ENCODE data around the gene CCDC28A. TPM values are rescaled to one million over a fixed set of nuclear protein-coding genes. Genes with fewer than 3 reads are reported as not detected.

CCDC28A gene
- total RNA-seq, 1 experiment from 2014 or later: 12.3 TPM

GRCh38 chr6:138824482-138825144 lies 51.0 kb downstream of the CCDC28A start:
- Histone ChIP-seq H3K36me3 (ENCODE audit: low read depth) (no peaks in the 10 kb centered on the region), H4K20me1 (ENCODE audit: insufficient read depth) (no peaks in the 10 kb centered on the region), H3K4me1 (replicated peaks; ENCODE audit: insufficient read depth) (peaks cover 18% of the 10 kb centered on the region), H3K27me3 (ENCODE audit: insufficient read depth, low read depth) (no peaks in the 10 kb centered on the region), H3K9me2 (ENCODE audit: insufficient read depth) (no peaks in the 10 kb centered on the region), H3K27ac (no peak overlapping the region), H3K9me3 (ENCODE audit: insufficient read depth, low read depth) (no peaks in the 10 kb centered on the region), H2AFZ (no peak overlapping the region), H3K79me2 (ENCODE audit: low read depth) (no peaks in the 10 kb centered on the region), H3F3A (ENCODE audit: insufficient read depth, low read depth) (no peaks in the 10 kb centered on the region; the same call in 1 of the 2 replicates), H3K4me3 (no peak overlapping the region), H3K4me2 (no peak overlapping the region)
- POLR2A ChIA-PET (ENCODE audit: unreplicated experiment): no interaction called here
- TF ChIP-seq CTCF (conservative IDR thresholded peaks at IDR 0.05) (no peak), EZH2 (IDR thresholded peaks at IDR 0.05; ENCODE audit: low read depth) (no peak)
- BruUV-seq (replicated peaks): no TSS peak
- CTCF ChIA-PET: no interaction called here
- DNase-seq: no peak
- intact Hi-C loops (cut with micrococcal nuclease; ENCODE audit: unreplicated experiment): no loop called here

- H3K9me3 ChIP-seq (ENCODE audit: insufficient read depth, low read depth): no peaks in the 10 kb centered on the region
- CTCF ChIA-PET: no interaction called here
- BruUV-seq (replicated peaks): no TSS peak
- no peaks in the 10 kb centered on the region for H3K36me3 ChIP-seq (ENCODE audit: low read depth)
- H4K20me1 ChIP-seq (ENCODE audit: insufficient read depth): no peaks in the 10 kb centered on the region
- intact Hi-C loops (cut with micrococcal nuclease; ENCODE audit: unreplicated experiment): no loop called here
- no peak overlapping the region for H3K4me3 ChIP-seq
- no peaks in the 10 kb centered on the region for H3K79me2 ChIP-seq (ENCODE audit: low read depth)
- no peaks in the 10 kb centered on the region for H3K27me3 ChIP-seq (ENCODE audit: insufficient read depth, low read depth)
- H3K4me1 ChIP-seq (replicated peaks; ENCODE audit: insufficient read depth): no peaks in the 10 kb centered on the region
- no peak overlapping the region for H3K4me2 ChIP-seq
- TF ChIP-seq CTCF (conservative IDR thresholded peaks at IDR 0.05): no peak
- no peak for TF ChIP-seq EZH2 (IDR thresholded peaks at IDR 0.05; ENCODE audit: low read depth)
- DNase-seq: no peak
- no peaks in the 10 kb centered on the region for H3F3A ChIP-seq (ENCODE audit: insufficient read depth, low read depth)
- no peak overlapping the region for H3K27ac ChIP-seq
- no peaks in the 10 kb centered on the region; the same call in 1 of the 2 replicates for H3K9me2 ChIP-seq (ENCODE audit: insufficient read depth)
- no peak overlapping the region for H2AFZ ChIP-seq
- POLR2A ChIA-PET (ENCODE audit: unreplicated experiment): no interaction called here
Observed at GRCh38 chr6:138830248-138830647, 56.7 kb downstream of the CCDC28A start.

GRCh38 chr6:138832182-138832581 lies 58.6 kb downstream of the CCDC28A start:
- CTCF ChIA-PET: no interaction called here
- POLR2A ChIA-PET (ENCODE audit: unreplicated experiment): no interaction called here
- H3K4me3 ChIP-seq: no peak overlapping the region
- no peaks in the 10 kb centered on the region; the same call in 1 of the 2 replicates for H3K9me2 ChIP-seq (ENCODE audit: insufficient read depth)
- H3K36me3 ChIP-seq (ENCODE audit: low read depth): no peaks in the 10 kb centered on the region
- no peaks in the 10 kb centered on the region for H3K4me1 ChIP-seq (replicated peaks; ENCODE audit: insufficient read depth)
- no peaks in the 10 kb centered on the region for H3F3A ChIP-seq (ENCODE audit: insufficient read depth, low read depth)
- DNase-seq: no peak
- H4K20me1 ChIP-seq (ENCODE audit: insufficient read depth): no peaks in the 10 kb centered on the region
- no peak overlapping the region for H3K27ac ChIP-seq
- intact Hi-C loops (cut with micrococcal nuclease; ENCODE audit: unreplicated experiment): no loop called here
- no peaks in the 10 kb centered on the region for H3K9me3 ChIP-seq (ENCODE audit: insufficient read depth, low read depth)
- H3K27me3 ChIP-seq (ENCODE audit: insufficient read depth, low read depth): no peaks in the 10 kb centered on the region
- BruUV-seq (replicated peaks): no TSS peak
- no peak overlapping the region for H3K4me2 ChIP-seq
- TF ChIP-seq EZH2 (IDR thresholded peaks at IDR 0.05; ENCODE audit: low read depth): no peak
- H2AFZ ChIP-seq: no peak overlapping the region
- no peaks in the 10 kb centered on the region for H3K79me2 ChIP-seq (ENCODE audit: low read depth)

Data from PC-9 (cell line).